GM12878 (cell line): ENCODE data around the gene HSP90AB1. TPM values are rescaled to one million over a fixed set of nuclear protein-coding genes. Genes with fewer than 3 reads are reported as not detected.

Source experiments
- CBX3 ChIP-seq: fragments of 200-600 bp; sonication (generic); IDR thresholded peaks from 2 replicates; pipeline ENCODE4 v1.6.1; 2016; ENCODE audit warnings: low read depth, borderline replicate concordance
- CREM ChIP-seq: IDR thresholded peaks from 2 replicates; pipeline ENCODE4 v1.6.1; 2014; ENCODE audit warnings: antibody characterized with exemption, low read depth
- DPF2 ChIP-seq: fragments of 450-650 bp; IDR thresholded peaks from 2 replicates; pipeline ENCODE4 v1.6.1; 2017; ENCODE audit warnings: mild to moderate bottlenecking
- EED ChIP-seq: sonication (generic); IDR thresholded peaks from 2 replicates; pipeline ENCODE4 v1.6.1; 2016; ENCODE audit warnings: antibody characterized with exemption, low read depth
- ETV6 ChIP-seq, 2 experiments: fragments of 450-650 bp in 1 of 2; IDR thresholded peaks in 1 of 2; conservative IDR thresholded peaks in 1 of 2; 2 replicates each; pipeline ENCODE4 v1.6.1; 2014; ENCODE audit warnings: antibody characterized with exemption in 1 of 2, borderline replicate concordance in 1 of 2, low read depth in 1 of 2, mild to moderate bottlenecking in 1 of 2, moderate library complexity in 1 of 2
- HDAC2 ChIP-seq: fragments of 200-600 bp; sonication (generic); IDR thresholded peaks from 2 replicates; pipeline ENCODE4 v1.6.1; 2017
- HDGF ChIP-seq: fragments of 450-650 bp; IDR thresholded peaks from 2 replicates; pipeline ENCODE4 v1.6.1; 2016; ENCODE audit warnings: antibody characterized with exemption
- IKZF1 ChIP-seq: fragments of 450-650 bp; conservative IDR thresholded peaks from 2 replicates; pipeline ENCODE4 v1.6.1; 2017; ENCODE audit warnings: antibody characterized with exemption, mild to moderate bottlenecking
- IKZF2 ChIP-seq, 2 experiments: fragments of 450-650 bp; IDR thresholded peaks; 2 replicates each; pipeline ENCODE4 v1.6.1; 2017; ENCODE audit warnings: mild to moderate bottlenecking in 2 of 2, moderate library complexity in 2 of 2
- MYC ChIP-seq: IDR thresholded peaks from 2 replicates; pipeline ENCODE4 v1.6.1; 2011; ENCODE audit warnings: mild to moderate bottlenecking, low read length, moderate library complexity, inconsistent platforms; ENCODE audit not compliant: insufficient read depth, insufficient replicate concordance, insufficient read length, severe bottlenecking
- NR2F1 ChIP-seq: fragments of 450-650 bp; conservative IDR thresholded peaks from 2 replicates; pipeline ENCODE4 v1.6.1; 2017; ENCODE audit warnings: mild to moderate bottlenecking
- RAD21 ChIP-seq: IDR thresholded peaks from 2 replicates; pipeline ENCODE4 v1.6.1; 2011; ENCODE audit warnings: mild to moderate bottlenecking, low read depth, low read length, moderate library complexity; ENCODE audit not compliant: insufficient read depth
- SIN3A ChIP-seq: IDR thresholded peaks from 2 replicates; pipeline ENCODE4 v1.6.1; 2012; ENCODE audit warnings: low read depth, low read length, improper control_type of control experiment
- SMC3 ChIP-seq: IDR thresholded peaks from 2 replicates; pipeline ENCODE4 v1.6.1; 2011; ENCODE audit warnings: low read length, improper control_type of control experiment, borderline replicate concordance
- SRF ChIP-seq, 2 experiments: IDR thresholded peaks; 2 replicates each; pipeline ENCODE4 v1.6.1; 2011; ENCODE audit warnings: low read depth in 2 of 2, low read length in 2 of 2, mild to moderate bottlenecking in 1 of 2, moderate library complexity in 1 of 2
- STAT3 ChIP-seq: IDR thresholded peaks from 2 replicates; pipeline ENCODE4 v1.6.1; 2011; ENCODE audit warnings: low read depth, low read length, improper control_type of control experiment
- YY1 ChIP-seq: IDR thresholded peaks from 2 replicates; pipeline ENCODE4 v1.6.1; 2011; ENCODE audit warnings: low read depth, mild to moderate bottlenecking, low read length
- ZNF207 ChIP-seq: fragments of 450-650 bp; IDR thresholded peaks from 2 replicates; pipeline ENCODE4 v1.6.1; 2014; ENCODE audit warnings: antibody characterized with exemption, mild to moderate bottlenecking, borderline replicate concordance
- ZNF384 ChIP-seq: IDR thresholded peaks from 2 replicates; pipeline ENCODE4 v1.6.1; 2012; ENCODE audit warnings: low read depth, mild to moderate bottlenecking, low read length, improper control_type of control experiment, borderline replicate concordance
- polyA plus RNA-seq, 11 experiments: library from polyadenylated mRNA; depleted of rRNA in 4 of 11; unstranded in 6 of 11; stranded (reverse) in 5 of 11; fragments of >200 nt; fragmentation: Nextera tagmentation in 4 of 11; fragmentation: Illumina TruSeq in 1 of 11; extraction: Ambion mirVana in 4 of 11; extraction: Trizol in 1 of 11; gene quantifications; 1 replicate in 1 of 11; 2 replicates in 10 of 11; pipeline versions ENCODE4 v1.2.1 to v1.2.3, GENCODE V29; 2011 to 2016; ENCODE audit warnings: inconsistent platforms in 2 of 11, missing spikeins in 2 of 11, low read depth in 1 of 11
- total RNA-seq, 4 experiments: library from RNA; depleted of rRNA in 3 of 4; stranded (reverse); fragments of >200 nt in 3 of 4; fragmentation: Illumina TruSeq in 1 of 4; extraction: Trizol in 1 of 4; gene quantifications; 2 replicates each; pipeline versions ENCODE4 v1.2.1 to v1.2.3, GENCODE V29; 2013 to 2021
- TF ChIP-seq, protein P1 (sequence below): fragments of 450-650 bp; IDR thresholded peaks from 2 replicates; pipeline ENCODE4 v1.6.1; 2017; ENCODE audit warnings: mild to moderate bottlenecking, moderate library complexity
- TF ChIP-seq, protein P2 (sequence below): fragments of 450-650 bp; IDR thresholded peaks from 2 replicates; pipeline ENCODE4 v1.6.1; 2018; ENCODE audit warnings: mild to moderate bottlenecking, low read depth, moderate library complexity; ENCODE audit not compliant: partially characterized antibody
- TF ChIP-seq, protein P3 (sequence below): IDR thresholded peaks from 2 replicates; pipeline ENCODE4 v1.6.1; 2011; ENCODE audit warnings: mild to moderate bottlenecking, low read depth, low read length, moderate library complexity; ENCODE audit not compliant: insufficient replicate concordance

The HSP90AB1 gene
- total and polyA plus RNA-seq, 10 of the 15 experiments (the other 5 are each of a cell fraction or from before 2014, with no cell fraction given), result 988 to 1,682 (median 1,146) TPM

DNA sequence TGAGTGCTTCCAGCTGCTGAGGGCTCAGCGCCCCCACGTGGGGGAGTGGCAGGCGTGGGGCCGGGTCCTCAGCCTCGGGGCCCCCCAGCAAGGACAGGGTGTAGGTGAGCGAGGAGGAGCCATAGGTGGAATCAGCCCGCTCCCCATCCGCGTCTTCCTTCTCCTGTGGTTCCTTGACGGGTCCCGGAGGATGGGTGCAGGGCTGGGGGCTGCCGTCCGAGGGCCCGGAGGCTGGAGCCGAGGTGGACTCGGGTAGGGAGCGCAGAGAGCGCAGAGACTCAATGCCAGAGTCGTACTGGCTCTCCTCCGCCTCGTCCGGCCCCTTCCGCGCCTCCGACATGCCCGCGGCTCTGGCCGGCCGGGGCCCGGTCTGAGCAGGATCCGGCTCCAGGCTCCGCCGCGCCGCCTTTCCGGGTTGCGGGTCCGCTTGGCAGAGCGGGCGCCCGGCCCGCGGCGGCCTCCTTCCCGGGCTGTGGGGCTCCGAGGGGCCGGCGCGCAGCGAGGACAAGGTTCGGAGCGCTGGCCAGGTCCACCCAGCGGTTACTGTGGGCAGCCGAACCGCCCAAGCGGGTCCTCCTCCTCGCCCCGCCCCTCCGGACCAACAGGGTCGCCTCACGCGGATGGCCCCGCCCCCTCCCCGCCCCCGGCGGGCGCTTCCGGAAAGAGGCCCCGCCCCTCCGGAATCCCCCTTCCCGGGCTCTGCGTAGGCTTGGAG, 18.3 kb downstream of the HSP90AB1 start, which contains the start of gene NFKBIE (continued):
- TF ChIP-seq, protein P1, sequence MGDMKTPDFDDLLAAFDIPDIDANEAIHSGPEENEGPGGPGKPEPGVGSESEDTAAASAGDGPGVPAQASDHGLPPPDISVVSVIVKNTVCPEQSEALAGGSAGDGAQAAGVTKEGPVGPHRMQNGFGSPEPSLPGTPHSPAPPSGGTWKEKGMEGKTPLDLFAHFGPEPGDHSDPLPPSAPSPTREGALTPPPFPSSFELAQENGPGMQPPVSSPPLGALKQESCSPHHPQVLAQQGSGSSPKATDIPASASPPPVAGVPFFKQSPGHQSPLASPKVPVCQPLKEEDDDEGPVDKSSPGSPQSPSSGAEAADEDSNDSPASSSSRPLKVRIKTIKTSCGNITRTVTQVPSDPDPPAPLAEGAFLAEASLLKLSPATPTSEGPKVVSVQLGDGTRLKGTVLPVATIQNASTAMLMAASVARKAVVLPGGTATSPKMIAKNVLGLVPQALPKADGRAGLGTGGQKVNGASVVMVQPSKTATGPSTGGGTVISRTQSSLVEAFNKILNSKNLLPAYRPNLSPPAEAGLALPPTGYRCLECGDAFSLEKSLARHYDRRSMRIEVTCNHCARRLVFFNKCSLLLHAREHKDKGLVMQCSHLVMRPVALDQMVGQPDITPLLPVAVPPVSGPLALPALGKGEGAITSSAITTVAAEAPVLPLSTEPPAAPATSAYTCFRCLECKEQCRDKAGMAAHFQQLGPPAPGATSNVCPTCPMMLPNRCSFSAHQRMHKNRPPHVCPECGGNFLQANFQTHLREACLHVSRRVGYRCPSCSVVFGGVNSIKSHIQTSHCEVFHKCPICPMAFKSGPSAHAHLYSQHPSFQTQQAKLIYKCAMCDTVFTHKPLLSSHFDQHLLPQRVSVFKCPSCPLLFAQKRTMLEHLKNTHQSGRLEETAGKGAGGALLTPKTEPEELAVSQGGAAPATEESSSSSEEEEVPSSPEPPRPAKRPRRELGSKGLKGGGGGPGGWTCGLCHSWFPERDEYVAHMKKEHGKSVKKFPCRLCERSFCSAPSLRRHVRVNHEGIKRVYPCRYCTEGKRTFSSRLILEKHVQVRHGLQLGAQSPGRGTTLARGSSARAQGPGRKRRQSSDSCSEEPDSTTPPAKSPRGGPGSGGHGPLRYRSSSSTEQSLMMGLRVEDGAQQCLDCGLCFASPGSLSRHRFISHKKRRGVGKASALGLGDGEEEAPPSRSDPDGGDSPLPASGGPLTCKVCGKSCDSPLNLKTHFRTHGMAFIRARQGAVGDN, result peak; percentile 58
- TF ChIP-seq YY1, result 0 out of 2 replicates have a peak, but pooled peaks have one; percentile 33
- no peak for TF ChIP-seq CBX3
- TF ChIP-seq IKZF2 (IDR thresholded peaks at IDR 0.05), result peak in 1 of 2 experiments; percentile 20; a peak in 1 of 4 replicates
- 0 out of 2 replicates have a peak, but pooled peaks have one; percentile 23 for TF ChIP-seq CREM
- no peak for TF ChIP-seq STAT3
- no peak for TF ChIP-seq MYC
- 0 out of 2 replicates have a peak, but pooled peaks have one; percentile 50 for TF ChIP-seq HDGF
- peak; percentile 23; the same call in 1 of the 2 replicates for TF ChIP-seq SMC3
- 0 out of 2 replicates have a peak, but pooled peaks have one; percentile 29 for TF ChIP-seq ZNF207
- no peak for TF ChIP-seq EED
- peak; percentile 75 for TF ChIP-seq SIN3A
- TF ChIP-seq DPF2, result peak; percentile 89
- TF ChIP-seq, protein P2, sequence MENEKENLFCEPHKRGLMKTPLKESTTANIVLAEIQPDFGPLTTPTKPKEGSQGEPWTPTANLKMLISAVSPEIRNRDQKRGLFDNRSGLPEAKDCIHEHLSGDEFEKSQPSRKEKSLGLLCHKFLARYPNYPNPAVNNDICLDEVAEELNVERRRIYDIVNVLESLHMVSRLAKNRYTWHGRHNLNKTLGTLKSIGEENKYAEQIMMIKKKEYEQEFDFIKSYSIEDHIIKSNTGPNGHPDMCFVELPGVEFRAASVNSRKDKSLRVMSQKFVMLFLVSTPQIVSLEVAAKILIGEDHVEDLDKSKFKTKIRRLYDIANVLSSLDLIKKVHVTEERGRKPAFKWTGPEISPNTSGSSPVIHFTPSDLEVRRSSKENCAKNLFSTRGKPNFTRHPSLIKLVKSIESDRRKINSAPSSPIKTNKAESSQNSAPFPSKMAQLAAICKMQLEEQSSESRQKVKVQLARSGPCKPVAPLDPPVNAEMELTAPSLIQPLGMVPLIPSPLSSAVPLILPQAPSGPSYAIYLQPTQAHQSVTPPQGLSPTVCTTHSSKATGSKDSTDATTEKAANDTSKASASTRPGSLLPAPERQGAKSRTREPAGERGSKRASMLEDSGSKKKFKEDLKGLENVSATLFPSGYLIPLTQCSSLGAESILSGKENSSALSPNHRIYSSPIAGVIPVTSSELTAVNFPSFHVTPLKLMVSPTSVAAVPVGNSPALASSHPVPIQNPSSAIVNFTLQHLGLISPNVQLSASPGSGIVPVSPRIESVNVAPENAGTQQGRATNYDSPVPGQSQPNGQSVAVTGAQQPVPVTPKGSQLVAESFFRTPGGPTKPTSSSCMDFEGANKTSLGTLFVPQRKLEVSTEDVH, result no peak
- no peak for TF ChIP-seq HDAC2
- peak; percentile 68; the same call in 1 of the 2 replicates for TF ChIP-seq IKZF1
- TF ChIP-seq, protein P3, sequence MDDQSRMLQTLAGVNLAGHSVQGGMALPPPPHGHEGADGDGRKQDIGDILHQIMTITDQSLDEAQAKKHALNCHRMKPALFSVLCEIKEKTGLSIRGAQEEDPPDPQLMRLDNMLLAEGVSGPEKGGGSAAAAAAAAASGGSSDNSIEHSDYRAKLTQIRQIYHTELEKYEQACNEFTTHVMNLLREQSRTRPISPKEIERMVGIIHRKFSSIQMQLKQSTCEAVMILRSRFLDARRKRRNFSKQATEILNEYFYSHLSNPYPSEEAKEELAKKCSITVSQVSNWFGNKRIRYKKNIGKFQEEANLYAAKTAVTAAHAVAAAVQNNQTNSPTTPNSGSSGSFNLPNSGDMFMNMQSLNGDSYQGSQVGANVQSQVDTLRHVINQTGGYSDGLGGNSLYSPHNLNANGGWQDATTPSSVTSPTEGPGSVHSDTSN, result peak; percentile 61
- 0 out of 4 replicates have a peak, but pooled peaks of 1 of the 2 experiments have one; percentile 7 for TF ChIP-seq SRF (IDR thresholded peaks at IDR 0.05; ENCODE audit: low read depth in 2 of 2, low read length in 2 of 2)
- peak; percentile 74 for TF ChIP-seq NR2F1
- TF ChIP-seq ETV6 (conservative IDR thresholded peaks at IDR 0.05 in 1 of 2, IDR thresholded peaks at IDR 0.05 in 1 of 2; ENCODE audit: borderline replicate concordance in 1 of 2, low read depth in 1 of 2), result peak in 1 of 2 experiments; percentile 10; a peak in 1 of 4 replicates
- TF ChIP-seq ZNF384, result no peak
- TF ChIP-seq RAD21, result peak; percentile 64
